ENCODE measurements around the gene PI4KA.
"Not testable (repeated sequence)": the region's sequence is repeated elsewhere in the genome, so short reads cannot be mapped to it uniquely, and the experiment has no call there.

The PI4KA gene

DNA sequence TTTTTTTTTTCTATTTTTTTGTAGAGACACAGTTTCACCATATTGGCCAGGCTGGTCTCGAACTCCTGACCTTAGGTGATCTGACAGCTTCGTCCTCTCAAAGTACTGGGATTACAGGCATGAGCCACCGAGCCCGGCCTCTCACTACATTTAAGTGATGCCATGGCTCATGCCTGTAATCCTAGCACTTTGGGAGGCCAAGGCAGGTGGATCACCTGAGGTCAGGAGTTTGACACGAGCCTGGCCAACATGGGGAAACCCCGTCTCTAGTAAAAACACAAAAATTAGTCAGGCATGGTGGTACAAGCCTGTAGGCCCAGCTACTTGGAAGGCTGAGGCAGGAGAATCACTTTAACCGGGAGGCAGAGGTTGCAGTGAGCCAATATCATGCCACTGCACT, 165.7 kb downstream of the PI4KA start:
- H3K4me1 Mint-ChIP-seq, ATAC-seq, H3K9me3 Mint-ChIP-seq, H3K4me3 Mint-ChIP-seq, H3K27ac Mint-ChIP-seq, H3K36me3 Mint-ChIP-seq, H3K27me3 Mint-ChIP-seq: not testable (repeated sequence)

DNA sequence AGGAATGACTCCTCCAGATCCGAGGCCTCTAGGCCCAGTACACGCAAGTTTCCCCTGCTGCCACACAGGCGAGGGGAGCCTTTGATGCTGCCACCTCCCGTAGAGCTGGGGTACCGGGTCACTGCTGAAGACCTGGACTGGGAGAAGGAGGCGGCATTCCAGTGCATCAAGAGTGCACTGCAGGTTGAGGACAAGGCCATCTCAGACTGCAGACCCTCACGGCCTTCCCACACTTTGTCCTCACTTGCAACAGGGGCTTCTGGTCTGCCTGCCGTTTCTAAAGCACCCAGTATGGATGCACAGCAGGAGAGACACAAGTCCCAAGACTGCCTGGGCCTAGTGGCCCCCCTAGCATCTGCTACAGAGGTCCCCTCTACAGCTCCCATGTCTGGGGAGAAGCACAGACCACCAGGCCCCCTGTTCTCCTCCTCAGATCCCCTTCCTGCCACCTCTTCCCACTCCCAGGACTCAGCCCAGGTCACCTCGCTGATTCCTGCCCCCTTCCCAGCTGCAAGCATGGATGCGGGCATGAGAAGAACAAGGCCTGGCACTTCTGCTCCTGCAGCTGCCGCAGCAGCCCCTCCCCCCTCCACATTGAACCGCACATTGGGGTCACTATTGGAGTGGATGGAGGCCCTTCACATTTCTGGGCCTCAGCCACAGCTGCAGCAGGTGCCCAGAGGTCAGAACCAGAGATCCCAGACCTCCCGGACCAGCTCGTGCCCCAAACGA, 167.9 kb downstream of the PI4KA start:
- H3K27ac Mint-ChIP-seq, H3K9me3 Mint-ChIP-seq, H3K27me3 Mint-ChIP-seq, H3K36me3 Mint-ChIP-seq, H3K4me1 Mint-ChIP-seq, ATAC-seq, H3K4me3 Mint-ChIP-seq: not testable (repeated sequence)

DNA sequence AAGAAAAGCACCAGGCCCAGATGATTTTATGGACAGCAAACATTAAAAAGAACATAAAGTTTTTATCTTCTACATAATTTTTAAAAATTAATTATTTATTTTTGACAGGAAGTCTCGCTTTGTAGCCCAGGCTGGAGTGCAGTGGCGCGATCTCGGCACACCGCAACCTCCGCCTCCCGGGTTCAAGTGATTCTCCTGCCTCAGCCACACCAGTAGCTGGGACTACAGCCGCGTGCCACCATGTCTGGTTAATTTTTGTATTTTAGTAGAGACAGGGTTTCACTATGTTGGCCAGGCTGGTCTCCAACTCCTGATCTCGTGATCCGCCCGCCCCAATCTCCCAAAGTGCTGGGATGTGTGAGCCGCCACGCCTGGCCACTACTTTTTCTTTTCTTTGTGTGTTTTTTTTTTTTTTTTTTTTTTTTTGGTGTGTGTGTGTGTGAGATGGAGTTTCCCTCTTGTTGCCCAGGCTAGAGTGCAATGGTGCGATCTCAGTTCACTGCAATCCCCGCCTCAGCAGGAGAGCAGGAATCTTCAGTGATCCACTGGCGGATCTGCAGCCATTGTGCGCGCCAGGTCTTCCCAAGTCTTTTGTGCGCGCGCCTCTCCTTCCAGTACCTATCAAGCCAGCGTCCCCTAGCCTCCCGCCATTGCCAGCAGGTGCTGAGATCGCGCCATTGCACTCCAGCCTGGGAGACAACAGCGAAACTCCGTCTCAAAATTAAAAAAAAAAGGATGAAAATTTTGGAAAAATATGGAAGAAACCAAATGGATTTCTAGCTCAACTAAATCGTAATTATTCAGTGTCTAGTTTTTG, 171.0 kb downstream of the PI4KA start:
- not testable (repeated sequence) for H3K4me1 Mint-ChIP-seq, H3K27me3 Mint-ChIP-seq, H3K27ac Mint-ChIP-seq, H3K4me3 Mint-ChIP-seq, H3K36me3 Mint-ChIP-seq, H3K9me3 Mint-ChIP-seq, ATAC-seq

DNA sequence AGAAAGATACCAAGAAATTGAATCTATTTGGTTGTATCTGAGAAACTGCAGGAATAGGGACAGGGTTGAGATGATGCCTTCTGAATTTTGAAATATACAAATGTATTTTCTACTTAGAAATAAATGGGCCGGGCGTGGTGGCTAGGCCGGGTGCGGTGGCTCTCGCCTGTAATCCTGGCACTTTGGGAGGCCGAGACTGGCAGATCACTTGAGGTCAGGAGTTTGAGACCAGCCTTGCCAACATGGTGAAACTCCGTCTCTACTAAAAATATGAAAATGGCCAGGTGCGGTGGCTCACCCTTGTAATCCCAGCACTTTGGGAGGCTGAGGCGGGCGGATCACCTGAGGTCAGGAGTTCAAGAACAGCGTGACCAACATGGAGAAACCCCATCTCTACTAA, 172.8 kb downstream of the PI4KA start:
- not testable (repeated sequence) for H3K27me3 Mint-ChIP-seq, H3K4me3 Mint-ChIP-seq, ATAC-seq, H3K36me3 Mint-ChIP-seq, H3K4me1 Mint-ChIP-seq, H3K9me3 Mint-ChIP-seq, H3K27ac Mint-ChIP-seq

DNA sequence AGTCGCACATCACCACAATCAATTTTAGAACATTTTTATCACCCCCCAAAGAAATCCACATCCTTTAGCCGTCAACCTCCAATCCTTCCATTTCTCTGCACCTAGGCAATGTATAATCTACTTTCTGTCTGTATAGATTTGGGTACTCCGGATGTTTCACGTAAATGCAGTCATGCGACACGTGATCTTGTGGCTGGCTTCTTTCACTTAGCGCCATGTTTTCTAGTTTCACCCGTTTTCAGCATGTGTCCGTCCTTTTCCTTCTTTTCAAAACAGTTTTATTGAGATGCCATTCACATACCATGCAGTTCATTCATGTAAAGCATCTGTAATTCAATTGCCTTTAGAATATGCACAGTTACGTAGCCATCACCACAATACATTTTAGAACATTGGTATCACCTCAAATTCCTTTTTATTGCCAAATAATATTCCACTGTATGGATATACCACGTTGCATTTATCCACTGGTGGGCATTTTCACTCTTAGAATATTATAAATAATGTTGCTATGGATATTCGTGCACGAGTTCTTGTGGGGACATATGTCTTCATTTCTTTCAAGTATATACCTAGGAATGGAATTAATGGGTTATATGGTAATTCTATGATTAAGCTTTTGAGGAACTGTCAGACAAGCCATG, 179.7 kb downstream of the PI4KA start:
- H3K9me3 Mint-ChIP-seq, H3K4me1 Mint-ChIP-seq, ATAC-seq, H3K27ac Mint-ChIP-seq, H3K4me3 Mint-ChIP-seq, H3K36me3 Mint-ChIP-seq: not testable (repeated sequence)
- peaks cover 47% of the 10 kb centered on the region for H3K27me3 Mint-ChIP-seq

DNA sequence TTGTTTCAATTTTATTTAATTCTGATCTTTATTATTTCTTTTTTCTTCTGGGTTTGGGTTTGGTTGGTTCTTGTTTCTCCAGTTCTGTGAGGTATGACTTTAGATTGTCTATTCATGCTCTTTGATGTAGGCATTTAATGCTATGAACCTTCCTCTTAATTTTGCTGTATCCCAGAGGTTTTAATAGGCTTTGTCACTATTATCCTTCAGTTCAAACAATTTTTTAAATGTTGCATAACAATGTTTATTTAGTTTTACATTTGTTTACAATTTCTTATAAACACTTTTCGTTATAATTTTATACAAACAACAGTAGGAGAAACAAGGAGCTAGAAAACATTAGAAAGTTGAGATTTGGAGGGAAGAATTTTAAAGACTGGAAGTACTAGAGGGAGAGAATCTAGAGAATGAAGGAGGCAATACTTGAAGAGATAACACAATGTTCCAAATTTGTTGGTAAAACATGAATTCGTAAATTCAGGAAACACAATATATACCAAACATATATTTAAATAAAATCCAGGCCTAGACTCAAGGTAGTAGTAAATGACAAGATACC, 180.8 kb downstream of the PI4KA start:
- Mint-ChIP-seq H3K27ac (no peak overlapping the region), H3K27me3 (peaks cover 47% of the 10 kb centered on the region), H3K9me3 (peaks cover 3% of the 10 kb centered on the region), H3K4me3 (no peak overlapping the region), H3K4me1 (no peaks in the 10 kb centered on the region), H3K36me3 (no peaks in the 10 kb centered on the region)
- no peak for ATAC-seq

DNA sequence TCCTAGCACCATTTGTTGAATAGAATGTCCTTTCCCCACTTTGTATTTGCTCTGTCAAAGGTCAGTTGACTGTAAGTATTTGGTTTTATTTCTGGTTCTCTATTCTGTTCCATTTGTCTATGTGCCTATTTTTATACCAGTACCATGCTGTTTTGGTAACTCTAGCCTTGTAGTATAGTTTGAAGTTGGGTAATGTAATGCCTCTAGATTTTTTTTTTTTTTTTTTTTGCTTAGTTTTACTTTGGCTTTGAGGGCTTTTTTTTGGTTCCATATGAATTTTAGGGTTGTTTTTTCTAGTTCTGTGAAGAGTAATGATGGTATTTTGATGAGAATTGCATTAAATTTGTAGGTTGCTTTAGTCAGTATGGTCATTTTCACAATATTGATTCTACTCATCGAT, 183.0 kb downstream of the PI4KA start:
- not testable (repeated sequence) for H3K4me1 Mint-ChIP-seq, H3K27ac Mint-ChIP-seq, H3K36me3 Mint-ChIP-seq, H3K4me3 Mint-ChIP-seq, H3K9me3 Mint-ChIP-seq, ATAC-seq
- peaks cover 48% of the 10 kb centered on the region for H3K27me3 Mint-ChIP-seq

DNA sequence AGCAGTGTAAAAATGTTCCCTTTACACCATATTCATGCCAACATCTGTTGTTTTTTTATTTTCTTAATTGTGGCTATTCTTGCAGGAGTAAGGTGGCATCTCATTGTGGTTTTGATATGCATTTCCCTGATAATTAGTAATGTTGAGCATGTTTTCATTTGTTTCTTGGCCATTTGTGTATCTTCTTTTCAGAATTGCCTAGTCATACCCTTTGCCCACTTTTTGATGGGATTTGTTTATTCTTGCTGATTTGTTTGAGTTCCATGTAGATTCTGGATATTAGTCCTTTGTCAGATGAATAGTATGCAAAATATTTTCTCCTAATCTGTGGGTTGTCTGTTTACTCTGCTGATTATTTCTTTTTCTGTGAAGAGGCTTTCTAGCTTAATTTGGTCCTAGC, 183.6 kb downstream of the PI4KA start:
- Mint-ChIP-seq H3K4me1 (no peaks in the 10 kb centered on the region), H3K27me3 (peaks cover 48% of the 10 kb centered on the region), H3K27ac (no peak overlapping the region), H3K9me3 (peaks cover 3% of the 10 kb centered on the region), H3K4me3 (no peak overlapping the region), H3K36me3 (no peaks in the 10 kb centered on the region)
- ATAC-seq: no peak

DNA sequence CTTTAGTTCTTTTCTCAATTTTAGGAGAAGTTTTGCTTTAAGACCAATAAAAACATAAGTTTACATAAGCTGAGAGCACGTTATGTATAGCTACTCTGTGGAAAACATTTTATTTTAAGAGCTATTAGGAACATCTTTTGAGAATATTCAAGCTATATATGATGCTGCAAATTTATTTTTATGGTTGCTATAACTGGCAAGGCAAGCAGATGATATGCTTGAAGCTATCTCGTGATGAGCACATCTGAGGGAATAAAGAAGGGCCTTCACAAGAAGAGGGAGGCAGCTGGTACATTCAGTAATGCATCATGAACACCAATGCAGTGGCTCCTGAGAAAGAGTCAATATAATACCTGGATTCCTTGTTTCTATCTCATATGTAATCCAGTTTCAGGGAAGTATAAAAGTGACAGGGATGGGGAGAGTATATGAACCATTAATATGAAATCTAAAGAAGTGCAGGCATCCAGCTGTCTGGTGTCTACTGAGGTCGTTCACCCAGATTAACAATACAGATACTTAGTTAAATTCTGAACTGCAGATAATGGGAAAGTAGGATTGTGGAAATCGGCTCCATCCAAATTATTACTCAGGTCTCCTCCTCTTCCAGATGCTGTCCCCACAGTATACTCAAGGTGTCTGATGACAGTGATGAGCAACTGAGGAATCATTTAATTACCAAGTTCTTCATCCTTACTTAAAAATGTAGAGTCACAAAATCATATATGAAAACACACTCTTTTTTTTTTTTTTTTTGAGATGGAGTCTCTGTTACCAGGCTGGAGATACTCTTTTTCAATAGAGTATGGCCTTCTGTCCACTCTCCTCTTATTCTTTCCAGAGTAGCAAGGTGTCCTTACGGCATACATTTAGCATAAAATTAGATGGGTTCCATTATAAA, 185.1 kb downstream of the PI4KA start:
- no peak overlapping the region for H3K27ac Mint-ChIP-seq
- no peaks in the 10 kb centered on the region for H3K4me1 Mint-ChIP-seq

DNA sequence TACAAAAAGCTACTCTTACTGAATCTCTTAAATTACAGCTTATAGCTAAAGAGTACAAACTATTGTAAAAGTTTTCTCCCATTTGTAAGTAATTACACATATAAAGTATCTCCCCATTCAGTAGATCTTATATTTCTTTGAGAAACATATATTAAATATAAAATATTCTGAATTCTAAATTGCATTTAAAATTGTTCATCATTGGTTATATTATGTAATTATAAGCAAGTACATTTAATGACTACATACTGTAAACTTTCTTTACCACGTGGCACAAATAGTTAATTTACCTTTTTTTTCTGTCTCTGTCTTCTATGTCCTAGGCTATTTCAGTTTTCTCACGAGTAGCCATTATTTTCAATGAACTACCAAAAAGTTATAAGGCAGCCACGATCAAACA, 185.9 kb downstream of the PI4KA start:
- Mint-ChIP-seq H3K36me3 (no peaks in the 10 kb centered on the region), H3K9me3 (no peaks in the 10 kb centered on the region), H3K27me3 (peaks cover 45% of the 10 kb centered on the region), H3K4me3 (no peak overlapping the region), H3K4me1 (no peaks in the 10 kb centered on the region), H3K27ac (no peak overlapping the region)
- no peak for ATAC-seq

More for the DNA sequence above, 185.1 kb downstream of the PI4KA start:
- Mint-ChIP-seq H3K36me3 (no peaks in the 10 kb centered on the region), H3K27me3 (peaks cover 50% of the 10 kb centered on the region), H3K9me3 (no peaks in the 10 kb centered on the region), H3K4me3 (no peak overlapping the region)
- ATAC-seq: no peak

DNA sequence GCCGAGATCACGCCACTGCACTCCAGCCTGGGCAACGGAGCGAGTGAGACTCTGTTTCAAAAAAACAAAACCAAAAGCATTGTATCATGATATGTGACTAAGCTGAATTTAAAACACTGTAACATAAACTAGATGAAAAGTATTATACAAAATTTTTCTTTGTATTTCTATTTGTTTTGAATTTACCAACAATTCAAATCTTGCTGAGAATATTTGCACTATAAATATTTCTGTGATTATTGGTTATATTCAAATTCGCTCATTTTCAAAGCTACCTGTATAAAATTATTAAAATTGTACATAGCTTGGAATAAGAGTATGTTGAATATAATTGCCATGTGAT, 186.6 kb downstream of the PI4KA start:
- Mint-ChIP-seq H3K4me1 (no peaks in the 10 kb centered on the region), H3K27me3 (peaks cover 38% of the 10 kb centered on the region), H3K9me3 (no peaks in the 10 kb centered on the region), H3K27ac (no peak overlapping the region), H3K4me3 (no peak overlapping the region), H3K36me3 (no peaks in the 10 kb centered on the region)
- no peak for ATAC-seq

DNA sequence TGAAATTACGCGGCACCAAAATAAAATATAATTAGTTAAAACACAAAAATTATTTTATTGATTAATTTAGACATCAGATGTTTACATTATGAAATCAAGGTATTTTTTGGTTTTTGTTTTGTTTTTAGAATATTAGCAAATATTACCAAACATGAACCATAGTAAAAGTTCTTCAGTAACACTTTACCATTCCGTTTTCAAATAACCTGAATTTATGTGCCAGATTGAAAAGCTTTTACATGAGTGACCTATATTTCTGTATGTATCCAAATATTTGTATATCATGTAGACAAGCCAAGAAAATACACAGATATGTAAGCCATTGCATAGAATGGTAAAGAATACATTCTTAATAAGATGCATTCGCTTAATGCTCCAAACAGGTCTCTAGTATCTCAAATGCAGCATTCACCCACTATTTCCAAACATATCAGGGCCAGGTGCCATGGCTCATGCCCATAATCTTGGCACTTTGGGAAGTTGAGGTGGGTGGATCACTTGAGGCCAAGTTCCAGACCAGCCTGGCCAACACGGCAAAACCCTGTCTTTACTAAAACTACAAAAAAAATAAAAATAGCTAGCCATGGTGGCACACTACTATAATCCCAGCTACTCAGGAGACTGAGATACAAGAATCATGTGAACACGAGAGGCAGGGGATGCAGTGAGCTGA, 187.1 kb downstream of the PI4KA start:
- no peaks in the 10 kb centered on the region for H3K36me3 Mint-ChIP-seq

DNA sequence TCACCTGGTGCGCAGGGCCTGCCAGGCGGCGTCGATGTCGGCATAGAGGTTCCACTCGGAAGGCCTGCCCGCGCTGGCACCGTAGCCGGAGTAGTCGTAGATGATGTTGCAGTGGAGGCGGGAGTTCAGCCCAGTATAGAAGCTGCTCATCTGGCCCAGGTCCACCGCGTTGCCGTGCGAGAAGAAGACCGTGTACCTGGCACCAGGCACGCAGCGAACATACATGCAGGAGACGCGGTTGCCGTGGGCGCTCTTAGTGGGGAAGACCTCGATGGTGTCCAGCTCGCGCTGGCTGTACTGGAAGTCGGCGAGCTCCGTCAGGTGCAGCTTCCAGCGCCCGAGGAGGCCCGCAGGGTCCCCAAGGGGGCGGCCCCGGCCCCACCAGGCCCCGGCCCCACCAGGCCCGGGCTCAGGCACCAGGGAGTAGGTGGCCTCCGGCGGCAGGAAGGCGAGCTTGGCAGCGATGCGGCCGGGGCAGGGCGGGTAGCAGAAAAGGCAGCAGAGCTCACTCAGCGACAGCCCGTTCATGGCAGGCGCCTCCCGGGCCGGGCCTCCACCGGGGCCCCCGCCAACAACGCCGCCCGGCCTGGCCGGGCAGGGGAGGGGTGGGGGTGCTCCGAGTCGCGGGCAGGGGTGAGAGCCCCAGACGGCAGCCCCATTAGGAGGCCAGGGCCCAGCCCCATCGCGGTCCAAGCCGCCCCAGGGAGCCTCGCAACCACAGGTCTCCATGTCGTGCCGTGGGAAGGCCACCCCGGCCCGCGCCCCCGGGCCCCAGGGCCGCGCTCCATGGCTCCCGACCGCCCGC, 188.0 kb downstream of the PI4KA start:
- H3K27ac Mint-ChIP-seq, ATAC-seq, H3K9me3 Mint-ChIP-seq, H3K4me3 Mint-ChIP-seq, H3K36me3 Mint-ChIP-seq, H3K4me1 Mint-ChIP-seq: not testable (repeated sequence)
- peaks cover 37% of the 10 kb centered on the region for H3K27me3 Mint-ChIP-seq

More for the DNA sequence above, 187.1 kb downstream of the PI4KA start:
- ATAC-seq: no peak
- Mint-ChIP-seq H3K4me1 (no peaks in the 10 kb centered on the region), H3K4me3 (no peak overlapping the region), H3K27me3 (peaks cover 37% of the 10 kb centered on the region), H3K9me3 (no peaks in the 10 kb centered on the region), H3K27ac (no peak overlapping the region)

DNA sequence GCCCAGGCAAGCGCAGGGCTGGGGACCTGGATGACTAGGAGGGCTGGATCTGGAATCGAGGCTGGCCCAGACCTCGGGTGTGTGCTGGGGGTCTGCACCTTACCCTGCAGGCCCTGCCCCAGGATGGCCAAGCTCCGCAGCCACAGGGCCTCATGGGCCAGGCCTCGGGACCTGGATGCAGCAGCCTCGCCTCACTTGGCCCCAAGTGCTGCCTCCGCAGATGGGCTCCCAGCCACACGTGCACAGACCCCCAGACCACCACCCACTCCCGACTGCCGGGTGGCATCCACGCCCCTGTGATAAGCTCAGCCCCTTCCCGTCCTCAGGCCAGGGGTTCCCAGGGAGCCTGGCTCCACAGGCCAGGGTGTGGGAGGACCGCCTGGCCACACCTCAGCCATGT, 188.7 kb downstream of the PI4KA start:
- not testable (repeated sequence) for H3K36me3 Mint-ChIP-seq, H3K9me3 Mint-ChIP-seq, ATAC-seq, H3K4me3 Mint-ChIP-seq, H3K4me1 Mint-ChIP-seq, H3K27ac Mint-ChIP-seq
- peaks cover 30% of the 10 kb centered on the region for H3K27me3 Mint-ChIP-seq

Data from stimulated activated memory B cell treated with anti-CD40 and anti-IgM and Interleukin-4, amounts not matched to agents 10 μg/mL and 1 μg/mL and 100 μg/mL, for 72 hours (primary cell).